Nephron progenitor cell (in vitro differentiated cells): ENCODE data around the gene NTM.

Experiments used
- DNase-seq: peaks from one replicate; pipeline ENCODE4 v3.0.0; 2021
- H3K27ac Mint-ChIP-seq: 2 replicates; pipeline ENCODE4 v1.8.0; 2021; ENCODE audit warnings: mild to moderate bottlenecking, moderate library complexity, mixed read lengths
- H3K27me3 Mint-ChIP-seq: 2 replicates; pipeline ENCODE4 v1.8.0; 2021; ENCODE audit warnings: mild to moderate bottlenecking, low read depth, mixed read lengths; ENCODE audit not compliant: poor library complexity
- H3K36me3 Mint-ChIP-seq: 2 replicates; pipeline ENCODE4 v1.8.0; 2021; ENCODE audit warnings: low read depth, mixed read lengths
- H3K4me1 Mint-ChIP-seq: 2 replicates; pipeline ENCODE4 v1.8.0; 2021; ENCODE audit warnings: mixed read lengths
- H3K4me3 Mint-ChIP-seq: 2 replicates; pipeline ENCODE4 v1.8.0; 2021; ENCODE audit warnings: mild to moderate bottlenecking, moderate library complexity, mixed read lengths
- H3K9me3 Mint-ChIP-seq: 2 replicates; pipeline ENCODE4 v1.8.0; 2021; ENCODE audit warnings: mild to moderate bottlenecking, moderate library complexity, mixed read lengths
- TF ChIP-seq, protein P1 (sequence below): fragments of 200-600 bp; sonication (generic); IDR thresholded peaks from 2 replicates; pipeline ENCODE4 v1.5.0; 2021; ENCODE audit warnings: antibody characterized with exemption

The NTM gene

DNA sequence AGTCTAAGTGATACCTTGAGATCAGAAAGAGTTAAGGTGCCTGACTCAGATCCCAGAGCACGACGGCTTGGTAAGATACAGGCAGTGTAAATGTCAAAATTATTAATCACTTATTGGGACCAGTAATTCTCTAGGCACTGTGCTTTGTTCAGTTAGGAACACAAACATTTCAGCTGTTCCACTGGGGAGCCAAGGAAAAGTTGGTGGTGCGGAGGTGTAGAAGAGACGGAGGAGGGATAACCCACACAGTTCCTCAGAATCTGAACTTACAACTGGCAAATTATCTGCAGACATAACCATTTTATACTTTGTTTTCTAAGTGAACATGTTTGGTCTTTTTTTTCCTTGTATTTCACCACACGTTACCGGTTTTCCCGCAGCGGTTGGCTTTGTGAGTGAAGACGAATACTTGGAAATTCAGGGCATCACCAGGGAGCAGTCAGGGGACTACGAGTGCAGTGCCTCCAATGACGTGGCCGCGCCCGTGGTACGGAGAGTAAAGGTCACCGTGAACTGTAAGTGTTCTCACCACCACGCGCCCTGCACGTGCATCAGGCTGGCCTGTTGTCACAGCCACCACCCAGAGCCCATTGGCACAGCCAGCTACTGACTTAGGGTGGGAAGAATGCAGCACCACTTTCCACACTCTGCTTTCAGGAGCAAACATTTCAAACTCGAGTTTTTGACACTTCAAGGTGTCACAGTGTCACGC lies 937.0 kb downstream of the NTM start:
- Mint-ChIP-seq H3K9me3 (no peaks in the 10 kb centered on the region), H3K36me3 (no peaks in the 10 kb centered on the region), H3K4me3 (no peak overlapping the region), H3K27ac (no peak overlapping the region), H3K4me1 (peaks cover 5% of the 10 kb centered on the region), H3K27me3 (peaks cover 13% of the 10 kb centered on the region)
- no peak for DNase-seq
- TF ChIP-seq, protein P1, sequence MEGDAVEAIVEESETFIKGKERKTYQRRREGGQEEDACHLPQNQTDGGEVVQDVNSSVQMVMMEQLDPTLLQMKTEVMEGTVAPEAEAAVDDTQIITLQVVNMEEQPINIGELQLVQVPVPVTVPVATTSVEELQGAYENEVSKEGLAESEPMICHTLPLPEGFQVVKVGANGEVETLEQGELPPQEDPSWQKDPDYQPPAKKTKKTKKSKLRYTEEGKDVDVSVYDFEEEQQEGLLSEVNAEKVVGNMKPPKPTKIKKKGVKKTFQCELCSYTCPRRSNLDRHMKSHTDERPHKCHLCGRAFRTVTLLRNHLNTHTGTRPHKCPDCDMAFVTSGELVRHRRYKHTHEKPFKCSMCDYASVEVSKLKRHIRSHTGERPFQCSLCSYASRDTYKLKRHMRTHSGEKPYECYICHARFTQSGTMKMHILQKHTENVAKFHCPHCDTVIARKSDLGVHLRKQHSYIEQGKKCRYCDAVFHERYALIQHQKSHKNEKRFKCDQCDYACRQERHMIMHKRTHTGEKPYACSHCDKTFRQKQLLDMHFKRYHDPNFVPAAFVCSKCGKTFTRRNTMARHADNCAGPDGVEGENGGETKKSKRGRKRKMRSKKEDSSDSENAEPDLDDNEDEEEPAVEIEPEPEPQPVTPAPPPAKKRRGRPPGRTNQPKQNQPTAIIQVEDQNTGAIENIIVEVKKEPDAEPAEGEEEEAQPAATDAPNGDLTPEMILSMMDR = no peak

DNA sequence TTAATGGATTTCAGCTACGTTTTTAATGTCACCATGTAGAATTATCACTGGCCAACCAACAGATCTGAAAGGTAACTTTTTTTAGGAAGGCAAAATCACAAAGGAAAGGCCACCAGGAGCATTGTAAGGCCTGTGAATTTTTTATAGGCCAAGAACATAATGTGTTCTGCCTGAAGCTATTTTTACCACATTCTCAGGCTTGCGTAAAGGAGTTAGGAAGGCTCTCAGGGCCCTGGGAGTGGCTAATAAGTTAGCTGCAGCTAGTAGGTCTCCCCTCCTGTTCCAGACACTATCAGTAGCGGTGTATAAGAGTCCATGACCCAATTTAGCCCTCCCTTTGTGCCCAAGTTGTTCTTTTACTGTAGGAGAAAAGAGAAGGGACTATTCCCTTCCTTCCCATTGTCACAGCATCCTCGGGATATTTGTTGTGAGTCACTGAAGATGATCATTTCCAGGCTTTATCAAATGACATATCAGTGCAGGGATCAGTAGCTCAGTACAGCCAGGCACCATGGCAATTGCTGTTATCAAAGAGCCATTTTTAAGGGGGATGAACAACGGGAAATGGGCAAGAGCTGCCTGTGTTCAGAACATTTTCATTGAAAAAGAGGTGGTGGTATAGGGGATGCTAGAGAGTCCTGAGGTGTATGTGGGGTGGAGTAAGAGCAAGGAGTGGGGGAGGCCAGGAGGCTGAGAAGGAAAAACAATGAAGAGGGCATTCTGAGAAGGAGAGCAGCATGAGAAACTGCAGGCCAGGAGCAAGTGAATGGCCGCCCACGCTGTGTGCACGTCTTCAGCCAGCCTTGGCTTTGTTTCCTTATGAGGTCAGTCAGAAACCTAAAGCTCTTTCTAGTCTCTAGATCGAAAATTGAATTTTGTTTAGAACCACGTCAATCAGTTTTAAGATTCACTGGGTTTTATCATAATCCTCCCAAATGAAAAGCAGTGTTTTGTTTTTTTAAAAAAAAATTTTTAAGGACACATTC lies 940.3 kb downstream of the NTM start:
- peak overlapping the region; percentile 16 for H3K27ac Mint-ChIP-seq
- no peaks in the 10 kb centered on the region for H3K36me3 Mint-ChIP-seq
- H3K4me1 Mint-ChIP-seq = peaks cover 7% of the 10 kb centered on the region
- TF ChIP-seq, protein P1 = no peak
- H3K9me3 Mint-ChIP-seq = no peaks in the 10 kb centered on the region
- DNase-seq = no peak
- peaks cover 14% of the 10 kb centered on the region for H3K27me3 Mint-ChIP-seq
- H3K4me3 Mint-ChIP-seq = no peak overlapping the region

- H3K27me3 Mint-ChIP-seq = peaks cover 17% of the 10 kb centered on the region
- H3K9me3 Mint-ChIP-seq = no peaks in the 10 kb centered on the region
- H3K27ac Mint-ChIP-seq = no peak overlapping the region
- no peak for DNase-seq
- H3K36me3 Mint-ChIP-seq = no peaks in the 10 kb centered on the region
- H3K4me1 Mint-ChIP-seq = peaks cover 11% of the 10 kb centered on the region
- H3K4me3 Mint-ChIP-seq = no peak overlapping the region
- TF ChIP-seq, protein P1 = no peak
These were observed 941.3 kb downstream of the NTM start for GRCh38 chr11:132311703-132312102.

GRCh38 chr11:132312161-132312560 lies 941.7 kb downstream of the NTM start:
- no peak for DNase-seq
- peaks cover 21% of the 10 kb centered on the region for H3K27me3 Mint-ChIP-seq

DNA sequence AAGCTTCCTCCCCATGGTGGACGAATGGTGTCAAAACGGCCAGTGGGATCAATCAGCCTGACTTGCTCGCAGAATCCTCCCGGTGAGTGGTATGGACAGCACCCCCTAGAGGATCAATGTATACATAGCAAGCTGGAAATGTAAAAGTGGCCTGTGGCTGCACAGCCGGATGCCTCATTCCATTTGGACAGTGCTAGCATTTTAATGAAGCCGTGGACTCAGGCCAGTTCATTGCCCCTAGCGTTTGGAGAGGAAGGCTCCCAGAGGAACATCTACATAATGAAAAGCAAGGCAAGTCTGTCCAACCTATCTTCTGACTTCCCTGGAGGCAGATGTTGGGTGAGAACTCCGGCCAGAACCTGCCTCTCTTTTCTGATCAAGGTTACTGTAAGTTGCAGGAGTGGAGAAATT lies 942.3 kb downstream of the NTM start:
- no peak overlapping the region for H3K27ac Mint-ChIP-seq
- no peaks in the 10 kb centered on the region for H3K36me3 Mint-ChIP-seq
- peaks cover 25% of the 10 kb centered on the region for H3K27me3 Mint-ChIP-seq
- no peaks in the 10 kb centered on the region for H3K9me3 Mint-ChIP-seq
- TF ChIP-seq, protein P1 = peak; percentile 66
- DNase-seq = peak; percentile 22
- no peak overlapping the region for H3K4me3 Mint-ChIP-seq
- H3K4me1 Mint-ChIP-seq = peaks cover 15% of the 10 kb centered on the region

More at GRCh38 chr11:132312161-132312560, 941.7 kb downstream of the NTM start:
- peaks cover 11% of the 10 kb centered on the region for H3K4me1 Mint-ChIP-seq
- H3K4me3 Mint-ChIP-seq = no peak overlapping the region
- TF ChIP-seq, protein P1 = no peak
- no peaks in the 10 kb centered on the region for H3K36me3 Mint-ChIP-seq
- H3K9me3 Mint-ChIP-seq = no peaks in the 10 kb centered on the region
- no peak overlapping the region for H3K27ac Mint-ChIP-seq
